HepG2 (cell line): ENCODE measurements around the gene EIF3J. TPM values are rescaled to one million over a fixed set of nuclear protein-coding genes. Genes with fewer than 3 reads are reported as not detected.

ENCODE experiments used
- ATAC-seq: fragments of 200-7000 bp; cut with Tn5 transposase; 3 replicates; pipeline ENCODE4 v1.9.1; 2020; ENCODE audit warnings: mild to moderate bottlenecking, moderate library complexity
- BruUV-seq: library from RNA; stranded (reverse); fragments of 400-500 nt; replicated peaks from 2 replicates; lab custom pipeline; 2021; lab: Mats Ljungman, UMichigan
- CTCF ChIA-PET: fragments of 300-600 bp; formaldehyde crosslinking; extraction: SDS; loops from one replicate; lab custom pipeline; 2021; ENCODE audit warnings: low total read pairs, inconsistent platforms, low intra/inter-chr PET ratio; lab: Yijun Ruan, JAX
- POLR2A ChIA-PET: fragments of 350-600 bp; sonication (Branson Sonifier 250); formaldehyde crosslinking; loops from one replicate; lab custom pipeline; 2020; ENCODE audit warnings: antibody characterized with exemption, inconsistent platforms; lab: Yijun Ruan, JAX
- DNase-seq: peaks from one replicate; pipeline ENCODE4 v3.0.0-alpha.2; 2015; ENCODE audit warnings: low spot score
- FAIRE-seq: peaks from 3 replicates; lab custom pipeline; 2011; peaks lifted over from hg19 to GRCh38; lab: Jason Lieb, UNC
- H2AFZ ChIP-seq: one replicate; pipeline ENCODE4 v1.6.1; 2011; ENCODE audit warnings: low read length, inconsistent platforms
- H3K27ac ChIP-seq: fragments of 300-600 bp; 3 replicates; pipeline ENCODE4 v1.8.0; 2011; ENCODE audit warnings: mixed run types, mild to moderate bottlenecking, mixed read lengths, low read length, inconsistent platforms; ENCODE audit not compliant: insufficient read depth; ENCODE audit errors: extremely low read length
- H3K27me3 ChIP-seq, 2 experiments: fragments of 200-600 bp in 1 of 2; 2 replicates in 1 of 2; 3 replicates in 1 of 2; pipeline versions ENCODE4 v1.6.0 to v1.8.0; 2011; ENCODE audit warnings: low read length in 2 of 2, mild to moderate bottlenecking in 2 of 2, moderate library complexity in 2 of 2, inconsistent platforms in 1 of 2; ENCODE audit not compliant: insufficient read depth in 2 of 2, control insufficient read depth in 1 of 2
- H3K36me3 ChIP-seq, 2 experiments: fragments of 200-600 bp in 1 of 2; replicated peaks in 1 of 2; 2 replicates in 1 of 2; 3 replicates in 1 of 2; pipeline versions ENCODE4 v1.5.1 to v1.8.0; 2011; ENCODE audit warnings: low read length in 2 of 2, inconsistent platforms in 1 of 2; ENCODE audit not compliant: insufficient read depth in 2 of 2, control insufficient read depth in 1 of 2
- H3K4me1 ChIP-seq: 2 replicates; pipeline ENCODE4 v1.5.1; 2012; ENCODE audit warnings: low read length, inconsistent platforms; ENCODE audit not compliant: insufficient read depth
- H3K4me2 ChIP-seq: 2 replicates; pipeline ENCODE4 v1.6.0; 2011; ENCODE audit warnings: low read depth, low read length, inconsistent platforms
- H3K4me3 ChIP-seq, 3 experiments: fragments of 200-600 bp in 1 of 3; sonication (generic), shearing (Covaris generic) in 1 of 3; replicated peaks in 1 of 3; 2 replicates each; pipeline ENCODE4 v1.5.1; 2011 to 2016; ENCODE audit warnings: low read length in 3 of 3, inconsistent platforms in 2 of 3, low read depth in 2 of 3, mild to moderate bottlenecking in 2 of 3, control low read depth in 1 of 3, mixed read lengths in 1 of 3; ENCODE audit not compliant: insufficient read depth in 1 of 3
- H3K79me2 ChIP-seq: one replicate; pipeline ENCODE4 v1.6.1; 2011; ENCODE audit warnings: low read length, inconsistent platforms; ENCODE audit not compliant: insufficient read depth
- H3K9ac ChIP-seq: 2 replicates; pipeline ENCODE4 v1.6.0; 2011; ENCODE audit warnings: mild to moderate bottlenecking, low read depth, low read length, inconsistent platforms; ENCODE audit not compliant: insufficient read depth
- H3K9me3 ChIP-seq: 2 replicates; pipeline ENCODE4 v1.5.1; 2012; ENCODE audit warnings: mild to moderate bottlenecking, low read length
- H4K20me1 ChIP-seq: 2 replicates; pipeline ENCODE4 v1.6.0; 2011; ENCODE audit warnings: inconsistent platforms, mild to moderate bottlenecking, low read length, moderate library complexity; ENCODE audit not compliant: insufficient read depth
- CCAR2 ChIP-seq: fragments of 200-400 bp; formaldehyde crosslinking; optimal IDR thresholded peaks from 2 replicates; pipeline ENCODE3; 2018; ENCODE audit warnings: low read depth, mild to moderate bottlenecking, low read length, moderate library complexity
- KMT2A ChIP-seq: sonication (generic); formaldehyde crosslinking; IDR thresholded peaks from 2 replicates; pipeline ENCODE4 v1.4.0; 2020; ENCODE audit warnings: missing genetic modification reagents
- REL ChIP-seq: sonication (generic); formaldehyde crosslinking; conservative IDR thresholded peaks from 2 replicates; pipeline ENCODE4 v1.8.0; 2022; ENCODE audit warnings: mild to moderate bottlenecking, missing genetic modification reagents, moderate library complexity
- RFX1 ChIP-seq: fragments of 450-650 bp; IDR thresholded peaks from 2 replicates; pipeline ENCODE4 v1.6.1; 2017
- RFX5 ChIP-seq: IDR thresholded peaks from 2 replicates; pipeline ENCODE4 v1.6.1; 2011; ENCODE audit warnings: low read depth, low read length, improper control_type of control experiment
- ZFP41 ChIP-seq: sonication (generic); formaldehyde crosslinking; IDR thresholded peaks from 2 replicates; pipeline ENCODE4 v1.4.0; 2020; ENCODE audit warnings: mild to moderate bottlenecking, missing genetic modification reagents, borderline replicate concordance
- ZNF12 ChIP-seq: sonication (generic); formaldehyde crosslinking; IDR thresholded peaks from 2 replicates; pipeline ENCODE4 v1.5.0; 2020; ENCODE audit warnings: missing genetic modification reagents
- ZNF292 ChIP-seq: sonication (generic); formaldehyde crosslinking; IDR thresholded peaks from 2 replicates; pipeline ENCODE4 v1.8.1; 2022; ENCODE audit warnings: mild to moderate bottlenecking, low read depth, missing genetic modification reagents, borderline replicate concordance
- ZNF441 ChIP-seq: sonication (generic); formaldehyde crosslinking; IDR thresholded peaks from 2 replicates; pipeline ENCODE4 v1.7.0; 2021; ENCODE audit warnings: missing genetic modification reagents, borderline replicate concordance
- ZNF660 ChIP-seq: sonication (generic); formaldehyde crosslinking; IDR thresholded peaks from 2 replicates; pipeline ENCODE4 v1.5.1; 2020; ENCODE audit warnings: mild to moderate bottlenecking, low read depth, missing genetic modification reagents, borderline replicate concordance
- ZNF780A ChIP-seq: sonication (generic); formaldehyde crosslinking; IDR thresholded peaks from 2 replicates; pipeline ENCODE4 v1.8.0; 2022; ENCODE audit warnings: mild to moderate bottlenecking, missing genetic modification reagents, moderate library complexity
- ZNF790 ChIP-seq: sonication (generic); formaldehyde crosslinking; IDR thresholded peaks from 2 replicates; pipeline ENCODE4 v1.8.0; 2022; ENCODE audit warnings: missing genetic modification reagents, mild to moderate bottlenecking, borderline replicate concordance
- ZNF841 ChIP-seq: sonication (generic); formaldehyde crosslinking; IDR thresholded peaks from 2 replicates; pipeline ENCODE4 v1.8.1; 2023; ENCODE audit warnings: missing genetic modification reagents, borderline replicate concordance
- WGBS: methylation state at CpG from one replicate; pipeline ENCODE4 v1.1.6; 2017; ENCODE audit warnings: low lambda C conversion rate; 5-methylcytosine and 5-hydroxymethylcytosine counted together
- in situ Hi-C: cut with HindIII; loops from 2 replicates; pipeline ENCODE4 v1.10.0; 2017; ENCODE audit warnings: low pct_unique_long_range_greater_than_20kb; ENCODE audit not compliant: extremely low pct_ligation_motif_present
- intact Hi-C: fragments of 100-400 bp; cut with micrococcal nuclease; formaldehyde crosslinking; loops from one replicate; pipeline ENCODE4 v1.10.0; 2022; ENCODE audit not compliant: unreplicated experiment
- polyA plus RNA-seq, 8 experiments: library from polyadenylated mRNA; depleted of rRNA in 3 of 8; stranded (reverse) in 7 of 8; unstranded in 1 of 8; fragments of >200 nt; fragmentation: Illumina TruSeq in 4 of 8; extraction: Trizol in 4 of 8; gene quantifications; 2 replicates each; pipeline versions ENCODE4 v1.2.1 to v1.2.3, GENCODE V29; 2011 to 2016; ENCODE audit warnings: low read depth in 4 of 8, missing spikeins in 1 of 8, mixed read lengths in 1 of 8; ENCODE audit not compliant: insufficient read depth in 1 of 8
- total RNA-seq, 5 experiments: library from RNA; depleted of rRNA; stranded (reverse); fragments of >200 nt; fragmentation: Illumina TruSeq; extraction: Trizol; gene quantifications; 2 replicates each; pipeline ENCODE4 v1.2.3, GENCODE V29; 2016; ENCODE audit warnings: low read depth in 1 of 5
- TF ChIP-seq, protein P1 (sequence below): sonication (generic); formaldehyde crosslinking; IDR thresholded peaks from 2 replicates; pipeline ENCODE4 v1.4.0; 2020; ENCODE audit warnings: mild to moderate bottlenecking, low read depth, missing genetic modification reagents
- TF ChIP-seq, protein P2 (sequence below): sonication (generic); formaldehyde crosslinking; IDR thresholded peaks from 2 replicates; pipeline ENCODE4 v1.4.0; 2020; ENCODE audit warnings: mild to moderate bottlenecking, missing genetic modification reagents
- TF ChIP-seq, protein P3 (sequence below): sonication (generic); formaldehyde crosslinking; IDR thresholded peaks from 2 replicates; pipeline ENCODE4 v1.5.0; 2020; ENCODE audit warnings: mild to moderate bottlenecking, missing genetic modification reagents, borderline replicate concordance
- TF ChIP-seq, protein P4 (sequence below): sonication (generic); formaldehyde crosslinking; IDR thresholded peaks from 2 replicates; pipeline ENCODE4 v1.5.0; 2020; ENCODE audit warnings: missing genetic modification reagents

Gene EIF3J
- total and polyA plus RNA-seq, 2 of the 13 experiments (the other 11 are each of a cell fraction or from before 2014, with no cell fraction given): 51.7 to 69.2 TPM

DNA sequence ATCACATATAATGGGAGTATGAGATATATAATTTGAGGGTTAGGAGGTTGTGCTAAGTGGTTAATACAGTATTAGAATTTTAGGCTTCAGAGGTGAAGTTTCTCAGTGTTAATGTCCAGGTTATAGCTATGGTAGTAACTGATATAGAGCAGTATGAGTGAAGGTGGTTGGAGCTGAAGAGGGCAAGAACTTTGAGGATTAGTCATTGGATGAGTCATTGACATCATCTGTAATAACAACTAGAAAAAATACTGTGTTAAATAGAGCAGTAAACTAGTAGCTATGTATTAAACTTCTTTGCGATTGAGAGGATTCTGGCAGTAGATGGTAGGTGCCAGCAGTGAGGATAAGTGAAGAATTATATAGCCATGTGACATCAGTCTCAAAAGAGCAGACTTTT, 47.5 kb upstream of the EIF3J start (continued):
- no peak for TF ChIP-seq ZNF841 (CRISPR knock-in tag)
- no peak for TF ChIP-seq CCAR2

DNA sequence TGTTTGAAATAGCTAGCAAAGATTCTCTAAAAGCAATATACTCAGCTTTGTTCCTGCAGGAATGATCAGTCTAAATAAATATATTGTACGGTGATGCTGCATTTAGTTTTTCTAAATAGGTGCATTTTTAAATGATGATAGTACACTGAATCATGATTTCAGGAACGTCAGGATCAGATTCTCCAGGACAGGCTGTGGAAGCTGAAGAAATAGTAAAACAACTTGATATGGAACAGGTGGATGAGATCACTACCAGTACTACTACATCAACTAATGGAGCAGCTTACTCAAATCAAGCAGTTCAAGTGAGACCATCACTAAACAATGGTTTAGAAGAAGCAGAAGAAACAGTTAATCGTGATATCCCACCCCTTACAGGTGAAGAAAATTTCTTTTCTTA, 46.3 kb upstream of the EIF3J start:
- no peak overlapping the region for H3K4me3 ChIP-seq
- H3K9me3 ChIP-seq: no peaks in the 10 kb centered on the region
- no TSS peak for BruUV-seq
- no peak overlapping the region for H3K9ac ChIP-seq
- no peak for DNase-seq
- H2AFZ ChIP-seq: no peak overlapping the region
- H3K4me2 ChIP-seq: no peak overlapping the region
- intact Hi-C loops: no loop called here
- H3K79me2 ChIP-seq: no peaks in the 10 kb centered on the region
- no peak for FAIRE-seq
- no peak overlapping the region for H3K27ac ChIP-seq
- ChIA-PET CTCF (no interaction called here), POLR2A (no interaction called here)
- H4K20me1 ChIP-seq: no peaks in the 10 kb centered on the region
- 91% methylated on average over 3 of the region's 3 CpGs for WGBS
- H3K36me3 ChIP-seq: peaks cover 9 to 47% of the 10 kb centered on the region in 2 experiments
- no peaks in the 10 kb centered on the region for H3K27me3 ChIP-seq
- no peak for ATAC-seq
- in situ Hi-C loops: no loop called here
- no peaks in the 10 kb centered on the region for H3K4me1 ChIP-seq
- TF ChIP-seq RFX1: no peak
- no peak for TF ChIP-seq ZNF12 (CRISPR knock-in tag)
- TF ChIP-seq RFX5: no peak
- TF ChIP-seq ZNF660 (CRISPR knock-in tag): no peak
- no peak for TF ChIP-seq KMT2A (CRISPR knock-in tag)
- TF ChIP-seq ZNF790: no peak
- TF ChIP-seq, protein P1, sequence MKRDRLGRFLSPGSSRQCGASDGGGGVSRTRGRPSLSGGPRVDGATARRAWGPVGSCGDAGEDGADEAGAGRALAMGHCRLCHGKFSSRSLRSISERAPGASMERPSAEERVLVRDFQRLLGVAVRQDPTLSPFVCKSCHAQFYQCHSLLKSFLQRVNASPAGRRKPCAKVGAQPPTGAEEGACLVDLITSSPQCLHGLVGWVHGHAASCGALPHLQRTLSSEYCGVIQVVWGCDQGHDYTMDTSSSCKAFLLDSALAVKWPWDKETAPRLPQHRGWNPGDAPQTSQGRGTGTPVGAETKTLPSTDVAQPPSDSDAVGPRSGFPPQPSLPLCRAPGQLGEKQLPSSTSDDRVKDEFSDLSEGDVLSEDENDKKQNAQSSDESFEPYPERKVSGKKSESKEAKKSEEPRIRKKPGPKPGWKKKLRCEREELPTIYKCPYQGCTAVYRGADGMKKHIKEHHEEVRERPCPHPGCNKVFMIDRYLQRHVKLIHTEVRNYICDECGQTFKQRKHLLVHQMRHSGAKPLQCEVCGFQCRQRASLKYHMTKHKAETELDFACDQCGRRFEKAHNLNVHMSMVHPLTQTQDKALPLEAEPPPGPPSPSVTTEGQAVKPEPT (CRISPR knock-in tag): no peak
- TF ChIP-seq REL: no peak
- no peak for TF ChIP-seq ZNF292 (CRISPR knock-in tag)
- TF ChIP-seq, protein P2, sequence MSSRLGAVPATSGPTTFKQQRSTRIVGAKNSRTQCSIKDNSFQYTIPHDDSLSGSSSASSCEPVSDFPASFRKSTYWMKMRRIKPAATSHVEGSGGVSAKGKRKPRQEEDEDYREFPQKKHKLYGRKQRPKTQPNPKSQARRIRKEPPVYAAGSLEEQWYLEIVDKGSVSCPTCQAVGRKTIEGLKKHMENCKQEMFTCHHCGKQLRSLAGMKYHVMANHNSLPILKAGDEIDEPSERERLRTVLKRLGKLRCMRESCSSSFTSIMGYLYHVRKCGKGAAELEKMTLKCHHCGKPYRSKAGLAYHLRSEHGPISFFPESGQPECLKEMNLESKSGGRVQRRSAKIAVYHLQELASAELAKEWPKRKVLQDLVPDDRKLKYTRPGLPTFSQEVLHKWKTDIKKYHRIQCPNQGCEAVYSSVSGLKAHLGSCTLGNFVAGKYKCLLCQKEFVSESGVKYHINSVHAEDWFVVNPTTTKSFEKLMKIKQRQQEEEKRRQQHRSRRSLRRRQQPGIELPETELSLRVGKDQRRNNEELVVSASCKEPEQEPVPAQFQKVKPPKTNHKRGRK (CRISPR knock-in tag): no peak
- TF ChIP-seq ZNF441 (CRISPR knock-in tag): no peak
- TF ChIP-seq, protein P3, sequence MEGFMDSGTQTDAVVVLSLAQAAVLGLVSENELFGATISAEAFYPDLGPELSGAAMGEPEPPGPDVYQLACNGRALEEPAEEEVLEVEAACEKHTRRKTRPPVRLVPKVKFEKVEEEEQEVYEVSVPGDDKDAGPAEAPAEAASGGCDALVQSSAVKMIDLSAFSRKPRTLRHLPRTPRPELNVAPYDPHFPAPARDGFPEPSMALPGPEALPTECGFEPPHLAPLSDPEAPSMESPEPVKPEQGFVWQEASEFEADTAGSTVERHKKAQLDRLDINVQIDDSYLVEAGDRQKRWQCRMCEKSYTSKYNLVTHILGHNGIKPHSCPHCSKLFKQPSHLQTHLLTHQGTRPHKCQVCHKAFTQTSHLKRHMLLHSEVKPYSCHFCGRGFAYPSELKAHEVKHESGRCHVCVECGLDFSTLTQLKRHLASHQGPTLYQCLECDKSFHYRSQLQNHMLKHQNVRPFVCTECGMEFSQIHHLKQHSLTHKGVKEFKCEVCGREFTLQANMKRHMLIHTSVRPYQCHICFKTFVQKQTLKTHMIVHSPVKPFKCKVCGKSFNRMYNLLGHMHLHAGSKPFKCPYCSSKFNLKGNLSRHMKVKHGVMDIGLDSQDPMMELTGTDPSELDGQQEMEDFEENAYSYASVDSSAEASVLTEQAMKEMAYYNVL: no peak
- no peak for TF ChIP-seq ZNF780A
- no peak for TF ChIP-seq ZFP41 (CRISPR knock-in tag)
- TF ChIP-seq, protein P4, sequence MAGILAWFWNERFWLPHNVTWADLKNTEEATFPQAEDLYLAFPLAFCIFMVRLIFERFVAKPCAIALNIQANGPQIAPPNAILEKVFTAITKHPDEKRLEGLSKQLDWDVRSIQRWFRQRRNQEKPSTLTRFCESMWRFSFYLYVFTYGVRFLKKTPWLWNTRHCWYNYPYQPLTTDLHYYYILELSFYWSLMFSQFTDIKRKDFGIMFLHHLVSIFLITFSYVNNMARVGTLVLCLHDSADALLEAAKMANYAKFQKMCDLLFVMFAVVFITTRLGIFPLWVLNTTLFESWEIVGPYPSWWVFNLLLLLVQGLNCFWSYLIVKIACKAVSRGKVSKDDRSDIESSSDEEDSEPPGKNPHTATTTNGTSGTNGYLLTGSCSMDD (CRISPR knock-in tag): no peak
